HL-60/S4 treated with phorbol 12-myristate 13-acetate at 8.2 ng/mL for 4 days and 3 days (cell line): ENCODE measurements around the gene ARFGAP1.

Source experiments
- in situ Hi-C: fragments of 300-500 bp; cut with MboI; formaldehyde crosslinking; loops from 2 replicates; pipeline ENCODE4 v1.15.0; 2022; ENCODE audit warnings: low sequenced_read_pairs

ARFGAP1 gene

GRCh38 chr20:63277466-63278272 lies 5.1 kb downstream of the ARFGAP1 start:
- in situ Hi-C loops, result no loop called here

GRCh38 chr20:63278661-63279060 lies 6.0 kb downstream of the ARFGAP1 start:
- in situ Hi-C loops, result no loop called here

GRCh38 chr20:63279931-63280330 lies 7.3 kb downstream of the ARFGAP1 start:
- in situ Hi-C loops, result no loop called here

- in situ Hi-C loops, result no loop called here
Observed at GRCh38 chr20:63280371-63280770, 7.8 kb downstream of the ARFGAP1 start.

- in situ Hi-C loops, result no loop called here
Observed at GRCh38 chr20:63280929-63281545, 8.4 kb downstream of the ARFGAP1 start.

GRCh38 chr20:63281742-63282665 lies 9.4 kb downstream of the ARFGAP1 start:
- in situ Hi-C loops, result no loop called here

GRCh38 chr20:63282946-63283345 lies 10.3 kb downstream of the ARFGAP1 start:
- in situ Hi-C loops, result no loop called here

- in situ Hi-C loops, result no loop called here
Observed at GRCh38 chr20:63283397-63284082, 10.9 kb downstream of the ARFGAP1 start.

- in situ Hi-C loops, result no loop called here
Observed at GRCh38 chr20:63284083-63284440, 11.4 kb downstream of the ARFGAP1 start.

- in situ Hi-C loops, result no loop called here
Observed at GRCh38 chr20:63284544-63284949, 11.9 kb downstream of the ARFGAP1 start.

GRCh38 chr20:63284981-63285524 lies 12.4 kb downstream of the ARFGAP1 start:
- in situ Hi-C loops, result no loop called here

- in situ Hi-C loops, result no loop called here
Observed at GRCh38 chr20:63285636-63286615, 13.3 kb downstream of the ARFGAP1 start.

- in situ Hi-C loops, result no loop called here
Observed at GRCh38 chr20:63286781-63287696, 14.4 kb downstream of the ARFGAP1 start.

GRCh38 chr20:63287697-63288580 lies 15.3 kb downstream of the ARFGAP1 start:
- in situ Hi-C loops, result no loop called here

- in situ Hi-C loops, result no loop called here
Observed at GRCh38 chr20:63288581-63289251, 16.1 kb downstream of the ARFGAP1 start.

- in situ Hi-C loops, result no loop called here
Observed at GRCh38 chr20:63289311-63290135, 16.9 kb downstream of the ARFGAP1 start.
